GM18951 (cell line): ENCODE results near the gene RAMP1.
"Not testable (repeated sequence)": the region's sequence is repeated elsewhere in the genome, so short reads cannot be mapped to it uniquely, and the experiment has no call there.

Experiments used
- POLR2A ChIP-seq: IDR thresholded peaks from 4 replicates; pipeline ENCODE4 v1.6.1; 2011; ENCODE audit warnings: mild to moderate bottlenecking; ENCODE audit not compliant: insufficient read length, insufficient read depth; ENCODE audit errors: extremely low read depth
- in situ Hi-C: fragments of 300-500 bp; cut with MboI; formaldehyde crosslinking; loops from one replicate; pipeline ENCODE4 v1.12.0; 2022; ENCODE audit warnings: low sequenced_read_pairs, mixed read lengths, inconsistent platforms; ENCODE audit not compliant: unreplicated experiment

Gene RAMP1

DNA sequence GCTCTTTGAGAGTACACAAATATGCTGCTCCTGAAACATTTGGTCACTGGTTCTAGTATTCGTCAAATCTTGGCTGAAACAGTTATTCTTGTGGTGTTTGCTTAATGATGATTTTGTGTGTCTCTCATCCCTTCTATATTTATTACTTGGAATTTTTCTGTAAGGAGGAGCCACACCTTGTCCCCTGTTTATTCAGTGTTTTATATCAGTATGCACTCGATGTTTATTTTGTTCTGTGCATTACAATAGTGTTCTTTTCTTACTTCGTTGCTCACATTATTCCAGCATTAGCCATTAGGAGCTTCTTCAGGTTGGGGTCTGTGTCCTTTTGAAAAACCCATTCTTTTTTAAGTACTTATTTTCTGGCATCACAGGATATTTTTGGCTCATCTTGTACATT lies 5.1 kb upstream of the RAMP1 start:
- in situ Hi-C loops: loop anchor here (10.0 kb wide), 1 partner anchor 411 kb away; no protein-coding TSS in a partner anchor
- no peak for TF ChIP-seq POLR2A

DNA sequence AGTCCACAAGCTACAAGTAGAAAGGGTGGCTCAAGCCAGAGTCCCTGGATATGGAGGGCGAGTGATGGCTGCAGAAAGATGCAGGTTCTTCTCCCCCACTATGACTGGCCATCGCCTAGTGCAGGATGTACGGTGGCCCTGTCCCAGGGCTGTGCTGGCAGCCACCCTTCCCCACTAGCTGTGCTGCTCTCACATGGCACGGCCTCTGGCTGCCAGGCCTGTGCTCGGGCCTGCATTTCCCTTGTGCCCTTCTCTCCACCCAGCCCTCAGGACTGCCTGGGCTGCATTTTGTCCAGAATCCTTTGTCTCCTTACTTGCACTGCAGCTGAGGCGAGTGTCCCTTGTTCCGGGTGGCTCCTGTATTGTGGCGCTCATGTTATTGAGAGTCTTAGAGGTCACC lies 1.6 kb upstream of the RAMP1 start:
- in situ Hi-C loops: loop anchor here (10.0 kb wide), 1 partner anchor 407 kb away; no protein-coding TSS in a partner anchor
- TF ChIP-seq POLR2A: no peak

DNA sequence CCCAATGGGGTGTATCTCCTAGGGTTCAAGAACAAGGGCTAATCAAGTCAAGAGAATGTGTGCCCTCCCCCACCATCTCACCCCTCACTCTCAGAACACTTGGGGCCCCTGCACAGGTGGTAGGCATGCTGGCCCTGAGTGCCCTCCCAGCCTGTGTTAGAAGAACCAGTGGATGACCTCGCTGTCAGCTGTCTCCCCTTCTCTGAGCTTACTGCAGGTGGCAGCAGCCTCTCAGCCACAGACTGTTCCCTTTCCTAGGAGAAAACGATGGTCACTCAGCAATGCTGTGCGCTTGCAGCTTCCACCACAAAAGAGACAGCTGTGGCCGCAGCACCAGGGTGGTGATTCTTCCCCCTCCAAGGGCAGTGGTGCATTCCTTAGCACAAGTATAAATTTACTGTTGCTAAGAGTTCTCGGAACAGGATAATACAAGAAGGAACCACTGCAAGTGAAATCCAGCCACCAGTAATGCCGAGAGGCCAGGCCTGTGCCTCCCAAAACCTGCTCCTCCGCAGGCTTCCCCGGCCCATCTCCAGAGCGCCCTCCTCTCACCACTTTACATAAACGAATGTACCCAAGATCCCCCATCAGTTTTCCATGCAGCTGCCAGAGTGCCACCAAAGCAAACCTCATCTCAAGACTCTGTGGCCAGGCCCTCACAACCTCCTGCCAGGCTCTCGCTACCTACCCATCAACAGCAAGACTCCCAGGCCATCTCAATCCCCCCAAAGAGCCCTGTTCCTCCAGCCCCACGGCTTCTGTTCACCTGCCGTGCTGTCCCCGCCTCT lies 935 bp upstream of the RAMP1 start:
- no peak for TF ChIP-seq POLR2A
- in situ Hi-C loops: loop anchor here (10.0 kb wide), 1 partner anchor 406 kb away; no protein-coding TSS in a partner anchor

DNA sequence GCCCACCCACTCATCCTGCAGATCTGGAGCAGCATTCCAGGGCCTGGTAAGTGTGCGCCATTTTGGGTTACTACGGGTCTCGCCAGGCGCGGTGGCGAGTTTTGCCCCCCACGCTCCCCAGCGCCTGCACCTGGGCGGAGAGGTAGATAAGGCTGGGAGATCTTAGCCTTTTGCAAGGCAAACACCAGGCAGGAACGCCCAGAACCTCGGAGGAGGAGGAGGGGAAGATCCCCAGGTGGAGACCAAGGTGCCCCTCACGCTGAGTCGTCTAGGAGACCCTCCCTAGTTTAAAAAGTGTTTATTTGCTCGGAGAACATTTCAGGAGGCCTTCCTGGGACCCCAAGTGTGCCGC lies 365 bp upstream of the RAMP1 start:
- no peak for TF ChIP-seq POLR2A
- in situ Hi-C loops: loop anchor here (10.0 kb wide), 1 partner anchor 406 kb away; no protein-coding TSS in a partner anchor

DNA sequence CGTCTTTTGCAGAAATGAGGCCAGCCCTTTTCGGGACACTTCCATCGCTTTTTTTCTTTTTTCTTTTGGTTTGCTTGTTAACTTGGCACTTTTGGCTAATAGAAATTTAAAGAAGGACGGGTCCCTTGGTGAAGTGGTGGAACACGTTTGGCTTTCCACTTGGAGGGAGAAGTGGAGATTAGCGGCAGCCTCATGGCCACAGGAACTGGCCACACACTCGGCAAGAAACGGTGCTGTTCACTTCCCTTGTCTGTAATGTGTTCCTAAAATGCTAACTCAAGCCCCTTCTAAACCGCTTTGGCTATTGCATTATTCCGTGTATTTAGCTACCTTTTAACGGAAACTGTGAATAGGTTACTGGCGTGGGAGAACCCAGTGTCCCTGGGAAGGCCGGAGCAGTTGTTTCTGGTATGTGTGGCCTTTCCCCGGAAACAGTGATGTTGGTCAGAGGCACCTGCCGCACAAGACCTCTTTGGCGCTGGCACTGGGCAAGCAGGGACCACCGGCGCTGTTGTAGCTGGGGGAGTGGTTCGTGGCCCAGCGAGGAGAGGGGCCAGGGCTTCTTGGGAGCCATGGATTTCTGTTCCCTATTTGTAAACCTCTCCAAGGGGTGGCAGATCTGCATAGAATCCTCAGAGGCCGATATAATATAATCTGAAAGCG lies 981 bp downstream of the RAMP1 start:
- TF ChIP-seq POLR2A: no peak
- in situ Hi-C loops: no loop called here

DNA sequence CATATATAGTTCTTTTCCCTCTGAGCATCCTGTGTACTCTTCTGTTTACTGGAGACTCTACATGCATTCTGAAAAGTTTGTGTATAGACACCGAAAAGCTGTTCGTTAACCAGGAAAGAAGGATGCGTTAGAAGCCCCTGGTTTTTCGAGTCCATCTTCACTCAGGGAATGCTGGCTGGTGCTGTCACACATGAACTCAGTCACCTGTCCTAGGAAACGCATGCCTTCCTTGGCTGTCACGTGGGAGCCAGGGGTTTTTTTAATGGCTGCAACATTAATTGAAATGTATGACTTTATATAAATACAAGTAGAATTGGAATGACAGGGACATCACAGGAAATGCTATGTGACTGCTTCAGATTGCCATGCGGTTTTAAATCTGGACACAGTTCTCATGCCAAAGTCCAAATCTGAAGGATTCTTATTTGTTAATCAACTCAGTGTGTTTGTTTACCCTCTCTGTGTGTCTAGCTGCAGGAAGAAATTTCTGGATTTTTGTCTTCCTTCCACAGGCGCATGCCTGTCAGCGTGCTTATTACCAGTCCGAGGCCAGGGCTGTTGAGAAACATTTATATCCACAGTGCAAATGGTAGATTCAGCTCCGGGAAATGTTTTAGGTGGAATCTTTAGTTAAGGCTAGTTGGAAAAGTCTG lies 2.6 kb downstream of the RAMP1 start:
- in situ Hi-C loops: no loop called here
- TF ChIP-seq POLR2A: no peak

DNA sequence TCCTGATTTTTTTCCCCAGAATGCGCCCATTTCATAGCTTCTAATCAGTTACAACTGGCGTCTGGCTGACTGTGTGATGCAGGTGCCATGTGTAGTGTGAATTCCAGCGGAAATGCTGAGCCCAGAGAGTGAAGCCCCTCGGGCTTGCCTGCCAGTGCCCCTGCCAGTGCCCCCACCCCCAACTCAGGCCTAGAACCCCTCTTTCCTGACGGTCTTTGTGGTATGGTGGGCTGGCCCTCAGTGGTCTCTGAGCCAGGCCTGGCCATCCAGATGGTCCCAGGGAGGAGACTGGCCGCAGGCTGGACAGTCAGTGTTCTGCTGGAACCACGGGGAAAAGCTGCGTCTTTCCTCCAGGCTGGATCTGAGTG lies 3.1 kb downstream of the RAMP1 start:
- in situ Hi-C loops: no loop called here

DNA sequence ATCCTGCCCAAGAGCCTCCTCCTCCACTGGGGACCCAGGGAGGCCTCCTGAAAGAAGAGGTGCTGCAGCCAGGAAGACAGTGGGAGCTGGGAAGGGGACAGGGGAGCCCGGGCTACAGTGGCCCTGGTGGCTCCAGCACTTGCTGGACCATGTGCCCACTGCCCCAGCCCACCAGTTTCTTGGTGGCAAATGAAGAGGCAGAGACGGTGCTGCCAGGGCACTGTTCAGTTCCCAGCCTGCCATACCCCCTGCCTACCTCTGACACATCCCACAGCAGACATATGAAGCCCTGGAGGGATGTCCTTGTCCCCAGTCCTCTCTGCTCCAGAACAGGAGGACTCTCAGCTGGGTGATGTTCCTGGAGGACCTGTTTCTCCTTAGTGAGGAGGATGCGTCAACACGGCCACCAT lies 3.7 kb downstream of the RAMP1 start:
- in situ Hi-C loops: no loop called here
- TF ChIP-seq POLR2A: no peak

More for the DNA sequence above, 3.1 kb downstream of the RAMP1 start:
- no peak for TF ChIP-seq POLR2A

DNA sequence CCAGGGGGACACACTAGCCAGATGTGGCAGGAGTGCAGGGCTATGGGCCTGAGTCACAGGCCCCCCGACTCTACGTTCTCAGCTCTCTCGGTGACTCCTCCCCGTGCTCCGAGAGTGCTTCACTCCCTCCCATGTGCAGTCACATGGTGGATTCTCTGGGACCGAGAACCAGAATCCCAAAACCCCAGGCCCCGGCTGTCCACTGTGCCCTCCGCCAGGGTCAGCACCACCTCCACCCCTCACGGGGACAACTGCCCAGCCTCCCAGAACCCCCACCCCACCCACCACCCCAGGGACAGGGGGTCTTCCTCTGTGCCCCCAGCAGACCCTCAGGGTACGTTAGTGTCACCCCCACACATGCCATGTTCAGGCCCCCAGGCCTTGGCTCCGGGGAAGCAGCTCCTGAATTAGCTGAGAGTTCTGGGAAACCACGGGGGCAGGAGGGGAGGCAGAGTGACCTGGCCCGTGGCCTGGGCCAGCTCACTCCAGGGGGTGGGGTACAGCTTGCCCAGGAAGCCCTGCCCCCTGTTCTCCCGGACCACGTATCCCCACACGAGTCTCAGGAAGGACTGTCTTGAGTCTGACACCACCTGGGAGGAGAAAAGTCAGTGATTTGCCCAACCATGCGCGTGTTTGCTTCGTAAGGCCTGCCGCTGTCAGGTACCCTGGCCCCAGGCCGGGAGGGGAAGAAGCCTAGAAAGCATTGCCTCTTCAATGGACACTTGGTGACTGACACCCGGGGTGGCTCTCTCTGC lies 4.4 kb downstream of the RAMP1 start:
- in situ Hi-C loops: no loop called here
- no peak for TF ChIP-seq POLR2A

DNA sequence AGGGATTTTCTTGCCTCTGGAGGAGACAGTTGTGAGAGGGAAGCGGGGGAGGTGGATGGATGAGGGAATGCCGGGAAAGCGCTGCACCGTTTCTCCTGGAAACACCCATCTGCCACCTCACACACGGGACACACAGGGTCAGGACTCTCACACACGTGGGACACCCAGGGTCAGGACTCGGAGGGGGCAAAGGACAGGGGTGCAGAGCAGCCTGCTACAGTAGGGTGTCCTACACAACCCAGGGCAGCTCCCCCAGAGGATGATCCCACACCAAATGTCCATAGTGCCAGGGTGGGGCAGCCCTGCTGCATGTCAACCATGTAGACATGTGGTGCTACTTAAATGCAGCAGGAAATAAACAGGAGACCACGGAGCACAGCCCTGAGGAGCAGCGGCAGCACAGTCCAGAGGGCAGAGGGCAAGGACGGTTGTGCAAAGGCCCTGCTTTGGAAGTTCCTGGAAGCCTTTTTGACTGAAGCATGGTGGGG lies 5.1 kb downstream of the RAMP1 start:
- in situ Hi-C loops: no loop called here
- TF ChIP-seq POLR2A: no peak

DNA sequence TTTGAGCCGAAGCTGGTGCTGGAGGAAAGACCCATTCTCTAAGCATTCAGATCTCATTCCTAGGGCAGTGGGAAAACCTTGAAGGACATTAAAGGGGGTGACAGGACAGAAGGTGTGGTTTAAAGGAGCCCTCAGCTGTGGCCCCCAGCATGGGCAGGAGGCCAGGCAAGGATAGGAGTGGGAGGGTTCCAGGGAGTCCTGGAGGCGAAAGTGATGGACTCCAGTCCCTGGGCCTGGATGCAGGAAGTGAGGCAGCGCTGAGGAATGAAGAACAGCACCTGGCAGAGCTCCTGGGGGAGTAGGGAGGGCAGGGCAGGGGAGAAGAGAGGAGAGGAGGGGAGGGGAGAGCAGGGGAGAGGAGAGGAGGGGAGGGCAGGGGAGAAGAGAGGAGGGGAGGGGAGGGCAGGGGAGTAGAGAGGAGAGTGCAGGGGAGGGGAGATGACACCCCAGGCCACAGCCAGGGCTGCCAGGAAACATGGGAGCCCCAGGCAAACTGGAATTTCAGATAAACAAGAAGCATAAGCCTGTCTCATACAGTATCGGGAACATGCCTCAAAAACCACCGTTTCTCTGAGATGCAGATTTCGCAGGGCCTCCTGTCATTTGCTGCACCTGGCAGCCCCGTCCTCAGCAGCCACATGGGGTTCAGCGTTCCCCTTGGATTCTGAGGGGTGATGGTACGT lies 5.7 kb downstream of the RAMP1 start:
- TF ChIP-seq POLR2A: no peak
- in situ Hi-C loops: no loop called here

DNA sequence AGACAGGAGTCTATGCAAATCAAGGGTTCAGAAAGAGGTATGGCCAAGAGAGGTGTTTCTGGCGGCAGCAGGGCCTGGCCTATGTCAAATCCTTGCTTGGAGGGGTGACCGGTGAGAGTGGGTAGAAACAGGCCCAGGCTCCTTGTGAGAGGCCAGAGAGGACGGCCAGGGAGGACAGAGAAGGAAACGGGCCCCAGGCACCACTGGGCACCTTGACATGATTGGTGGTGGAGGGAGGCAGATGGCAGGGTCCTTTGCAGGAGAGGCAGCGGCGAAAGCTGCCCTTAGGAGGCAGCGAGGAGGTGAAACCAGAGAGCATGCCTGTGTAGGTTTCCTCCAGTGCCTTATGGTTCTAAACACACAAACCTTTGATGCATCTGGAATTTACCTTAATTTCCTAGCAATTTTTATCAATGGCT lies 6.2 kb downstream of the RAMP1 start:
- TF ChIP-seq POLR2A: no peak
- in situ Hi-C loops: no loop called here

DNA sequence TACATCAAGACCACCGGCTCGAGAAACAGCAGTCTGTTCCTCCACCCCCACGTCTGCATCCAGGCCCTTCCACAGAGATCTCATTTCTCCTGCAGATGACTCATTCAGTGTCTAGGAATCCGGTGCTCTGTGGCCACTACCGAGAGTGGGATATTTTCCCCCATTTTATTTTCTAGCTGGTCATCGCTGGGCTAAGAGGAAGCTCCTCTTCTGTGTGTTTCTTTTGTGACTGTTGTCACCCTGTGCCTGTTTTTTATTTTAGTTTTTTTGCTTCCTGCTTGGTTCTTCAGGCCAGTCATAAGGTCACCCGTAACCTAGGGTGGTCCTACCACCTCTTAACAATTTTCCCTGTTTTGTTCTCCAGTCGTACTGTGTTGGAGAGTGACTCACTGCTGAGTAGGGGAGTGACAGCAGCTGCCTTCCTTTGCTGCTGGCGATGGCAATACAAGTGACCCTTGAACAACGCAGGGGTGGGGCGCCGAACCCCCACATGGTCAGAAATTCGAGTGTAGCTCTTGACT lies 6.7 kb downstream of the RAMP1 start:
- no peak for TF ChIP-seq POLR2A
- in situ Hi-C loops: no loop called here

DNA sequence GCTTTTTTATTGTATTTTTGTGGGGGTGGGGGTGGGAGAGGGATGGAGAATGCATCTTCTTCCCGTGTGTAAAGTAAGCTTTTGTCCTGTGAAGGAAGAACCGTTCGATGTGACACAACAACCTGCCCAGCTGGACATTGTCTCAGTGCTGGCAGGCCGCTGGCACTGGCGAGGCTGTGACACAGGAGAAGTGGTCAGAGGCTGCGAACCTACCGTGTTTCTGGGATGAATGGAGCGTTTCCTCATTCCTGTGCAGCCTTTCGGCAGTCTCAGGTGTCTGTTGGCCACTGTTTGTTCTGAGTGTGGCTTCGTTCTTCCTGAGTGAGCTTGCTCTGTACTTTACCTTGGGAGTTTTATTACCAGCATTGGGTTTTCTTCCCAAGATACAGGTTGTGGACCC lies 8.0 kb downstream of the RAMP1 start:
- TF ChIP-seq POLR2A: no peak
- in situ Hi-C loops: no loop called here

DNA sequence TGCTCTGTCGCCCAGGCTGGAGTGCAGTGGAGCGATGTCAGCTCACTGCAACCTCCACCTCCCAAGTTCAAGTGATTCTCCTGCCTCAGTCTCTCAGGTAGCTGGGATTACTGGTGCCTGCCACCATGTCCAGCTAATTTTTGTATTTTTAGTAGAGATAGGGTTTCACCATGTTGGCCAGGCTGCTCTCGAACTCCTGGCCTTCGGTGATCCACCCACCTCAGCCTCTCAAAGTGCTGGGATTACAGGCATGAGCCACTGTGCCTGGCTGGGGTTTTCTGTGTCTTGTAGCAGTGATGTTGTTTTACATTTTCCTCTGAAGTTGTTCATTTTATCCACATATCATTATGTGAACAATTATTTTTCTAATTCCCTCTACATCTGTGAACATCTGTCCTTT lies 8.7 kb downstream of the RAMP1 start:
- in situ Hi-C loops: not testable (repeated sequence)
